Left ventricle myocardium inferior (tissue), 1 donor: ENCODE results near the gene RIN3. TPM values are rescaled to one million over a fixed set of nuclear protein-coding genes. Genes with fewer than 3 reads are reported as not detected.
"Not testable (repeated sequence)": the region's sequence is repeated elsewhere in the genome, so short reads cannot be mapped to it uniquely, and the experiment has no call there.

ENCODE experiments used
- DNase-seq: peaks from one replicate; pipeline ENCODE4 v3.0.0-alpha.2; 2020
- H3K27ac ChIP-seq: fragments of 200-600 bp; replicated peaks from 2 replicates; pipeline ENCODE4 v1.8.0; 2021
- H3K27me3 ChIP-seq: fragments of 200-600 bp; 2 replicates; pipeline ENCODE4 v1.8.0; 2021; ENCODE audit warnings: low read depth
- H3K36me3 ChIP-seq: fragments of 200-600 bp; 2 replicates; pipeline ENCODE4 v1.8.0; 2021
- H3K4me1 ChIP-seq: fragments of 200-600 bp; 2 replicates; pipeline ENCODE4 v1.8.0; 2021
- H3K4me3 ChIP-seq: fragments of 200-600 bp; 2 replicates; pipeline ENCODE4 v1.8.0; 2021; ENCODE audit warnings: mild to moderate bottlenecking, moderate library complexity
- H3K9me3 ChIP-seq: fragments of 200-600 bp; replicated peaks from 2 replicates; pipeline ENCODE4 v1.8.0; 2021
- CTCF ChIP-seq: fragments of 200-600 bp; IDR thresholded peaks from 2 replicates; pipeline ENCODE4 v1.8.0; 2021; ENCODE audit warnings: antibody characterized with exemption, mild to moderate bottlenecking, borderline replicate concordance
- intact Hi-C: fragments of 100-400 bp; cut with micrococcal nuclease; formaldehyde crosslinking; loops from one replicate; pipeline ENCODE4 v1.11.0; 2022
- total RNA-seq: library from RNA; stranded (reverse); fragmentation: NEBNext Ultra II Directional; extraction: Animal tissue kit (Norgen Biotek cat#: 25700); gene quantifications from one replicate; pipeline ENCODE4 v1.2.1, GENCODE V29; 2021
- donor health status: DM: no; HTN: yes; CAD: no; lungs with severe emphysema.

The RIN3 gene
- total RNA-seq, 1 donor from 2014 or later = 13.8 TPM

- peaks cover 43% of the 10 kb centered on the region for H3K4me1 ChIP-seq
- H3K27ac ChIP-seq = no peak overlapping the region
These were observed 16.3 kb downstream of the RIN3 start for GRCh38 chr14:92529903-92530302.

GRCh38 chr14:92531106-92531873 is 17.7 kb downstream of the RIN3 start:
- no peak overlapping the region for H3K27ac ChIP-seq
- H3K4me3 ChIP-seq = no peak overlapping the region
- DNase-seq = no peak
- H3K9me3 ChIP-seq = no peaks in the 10 kb centered on the region
- TF ChIP-seq CTCF = no peak
- H3K36me3 ChIP-seq = no peaks in the 10 kb centered on the region
- H3K4me1 ChIP-seq = peaks cover 47% of the 10 kb centered on the region
- no peaks in the 10 kb centered on the region for H3K27me3 ChIP-seq
- intact Hi-C loops = no loop called here

More at GRCh38 chr14:92529903-92530302, 16.3 kb downstream of the RIN3 start:
- intact Hi-C loops = no loop called here
- no peak for DNase-seq
- Histone ChIP-seq H3K4me3 (no peak overlapping the region), H3K9me3 (no peaks in the 10 kb centered on the region), H3K27me3 (no peaks in the 10 kb centered on the region), H3K36me3 (no peaks in the 10 kb centered on the region)
- TF ChIP-seq CTCF = no peak

GRCh38 chr14:92532490-92533163 is 19.0 kb downstream of the RIN3 start:
- no peaks in the 10 kb centered on the region for H3K27me3 ChIP-seq
- intact Hi-C loops = no loop called here
- H3K9me3 ChIP-seq = no peaks in the 10 kb centered on the region
- H3K27ac ChIP-seq = no peak overlapping the region
- H3K4me3 ChIP-seq = no peak overlapping the region
- TF ChIP-seq CTCF = no peak
- H3K36me3 ChIP-seq = no peaks in the 10 kb centered on the region
- peaks cover 49% of the 10 kb centered on the region for H3K4me1 ChIP-seq
- no peak for DNase-seq

GRCh38 chr14:92534932-92535643 is 21.5 kb downstream of the RIN3 start:
- Histone ChIP-seq H3K4me1 (peaks cover 63% of the 10 kb centered on the region), H3K4me3 (no peak overlapping the region), H3K27me3 (no peaks in the 10 kb centered on the region), H3K9me3 (no peaks in the 10 kb centered on the region), H3K36me3 (no peaks in the 10 kb centered on the region), H3K27ac (no peak overlapping the region)
- DNase-seq = no peak
- intact Hi-C loops = no loop called here
- TF ChIP-seq CTCF = no peak

GRCh38 chr14:92536231-92536630 is 22.6 kb downstream of the RIN3 start:
- H3K9me3 ChIP-seq, H3K36me3 ChIP-seq, intact Hi-C loops, H3K4me3 ChIP-seq, DNase-seq, H3K27me3 ChIP-seq, H3K27ac ChIP-seq: not testable (repeated sequence)
- peaks cover 73% of the 10 kb centered on the region for H3K4me1 ChIP-seq
